ENCODE measurements around the gene IPPK. TPM values are rescaled to one million over a fixed set of nuclear protein-coding genes. Genes with fewer than 3 reads are reported as not detected.

Gene IPPK
- total RNA-seq, 1 experiment from 2014 or later: 5.4 TPM

DNA sequence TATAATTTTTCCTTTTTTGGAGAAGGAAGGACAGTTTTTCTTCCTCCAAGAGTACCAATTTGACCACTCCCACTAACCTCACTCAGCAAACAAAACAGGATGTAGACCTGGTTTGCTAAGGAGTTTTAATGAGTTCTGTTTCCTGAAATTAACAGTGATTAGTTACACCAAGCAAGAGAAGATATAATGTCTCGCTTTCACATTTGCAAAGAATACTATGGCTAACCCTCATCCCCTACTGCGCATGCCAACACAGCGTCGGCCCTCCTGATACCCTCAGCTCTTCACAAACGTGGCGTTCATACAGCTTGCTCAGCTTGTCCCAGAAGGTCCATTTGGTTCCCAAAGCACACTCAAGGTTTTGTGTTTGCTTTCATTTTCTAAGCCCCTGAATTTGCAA lies 41.9 kb upstream of the IPPK start:
- TF ChIP-seq POLR2AphosphoS5 (IDR thresholded peaks at IDR 0.05; ENCODE audit: low read depth, low read length) (no peak), TCF7L2 (IDR thresholded peaks at IDR 0.05; ENCODE audit: low read depth, low read length) (no peak), SIN3A (IDR thresholded peaks at IDR 0.05; ENCODE audit: borderline replicate concordance, insufficient read depth, low read depth, low read length) (no peak)
- TF ChIP-seq, protein P1, sequence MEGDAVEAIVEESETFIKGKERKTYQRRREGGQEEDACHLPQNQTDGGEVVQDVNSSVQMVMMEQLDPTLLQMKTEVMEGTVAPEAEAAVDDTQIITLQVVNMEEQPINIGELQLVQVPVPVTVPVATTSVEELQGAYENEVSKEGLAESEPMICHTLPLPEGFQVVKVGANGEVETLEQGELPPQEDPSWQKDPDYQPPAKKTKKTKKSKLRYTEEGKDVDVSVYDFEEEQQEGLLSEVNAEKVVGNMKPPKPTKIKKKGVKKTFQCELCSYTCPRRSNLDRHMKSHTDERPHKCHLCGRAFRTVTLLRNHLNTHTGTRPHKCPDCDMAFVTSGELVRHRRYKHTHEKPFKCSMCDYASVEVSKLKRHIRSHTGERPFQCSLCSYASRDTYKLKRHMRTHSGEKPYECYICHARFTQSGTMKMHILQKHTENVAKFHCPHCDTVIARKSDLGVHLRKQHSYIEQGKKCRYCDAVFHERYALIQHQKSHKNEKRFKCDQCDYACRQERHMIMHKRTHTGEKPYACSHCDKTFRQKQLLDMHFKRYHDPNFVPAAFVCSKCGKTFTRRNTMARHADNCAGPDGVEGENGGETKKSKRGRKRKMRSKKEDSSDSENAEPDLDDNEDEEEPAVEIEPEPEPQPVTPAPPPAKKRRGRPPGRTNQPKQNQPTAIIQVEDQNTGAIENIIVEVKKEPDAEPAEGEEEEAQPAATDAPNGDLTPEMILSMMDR (IDR thresholded peaks at IDR 0.05): no peak
- TF ChIP-seq, protein P2, sequence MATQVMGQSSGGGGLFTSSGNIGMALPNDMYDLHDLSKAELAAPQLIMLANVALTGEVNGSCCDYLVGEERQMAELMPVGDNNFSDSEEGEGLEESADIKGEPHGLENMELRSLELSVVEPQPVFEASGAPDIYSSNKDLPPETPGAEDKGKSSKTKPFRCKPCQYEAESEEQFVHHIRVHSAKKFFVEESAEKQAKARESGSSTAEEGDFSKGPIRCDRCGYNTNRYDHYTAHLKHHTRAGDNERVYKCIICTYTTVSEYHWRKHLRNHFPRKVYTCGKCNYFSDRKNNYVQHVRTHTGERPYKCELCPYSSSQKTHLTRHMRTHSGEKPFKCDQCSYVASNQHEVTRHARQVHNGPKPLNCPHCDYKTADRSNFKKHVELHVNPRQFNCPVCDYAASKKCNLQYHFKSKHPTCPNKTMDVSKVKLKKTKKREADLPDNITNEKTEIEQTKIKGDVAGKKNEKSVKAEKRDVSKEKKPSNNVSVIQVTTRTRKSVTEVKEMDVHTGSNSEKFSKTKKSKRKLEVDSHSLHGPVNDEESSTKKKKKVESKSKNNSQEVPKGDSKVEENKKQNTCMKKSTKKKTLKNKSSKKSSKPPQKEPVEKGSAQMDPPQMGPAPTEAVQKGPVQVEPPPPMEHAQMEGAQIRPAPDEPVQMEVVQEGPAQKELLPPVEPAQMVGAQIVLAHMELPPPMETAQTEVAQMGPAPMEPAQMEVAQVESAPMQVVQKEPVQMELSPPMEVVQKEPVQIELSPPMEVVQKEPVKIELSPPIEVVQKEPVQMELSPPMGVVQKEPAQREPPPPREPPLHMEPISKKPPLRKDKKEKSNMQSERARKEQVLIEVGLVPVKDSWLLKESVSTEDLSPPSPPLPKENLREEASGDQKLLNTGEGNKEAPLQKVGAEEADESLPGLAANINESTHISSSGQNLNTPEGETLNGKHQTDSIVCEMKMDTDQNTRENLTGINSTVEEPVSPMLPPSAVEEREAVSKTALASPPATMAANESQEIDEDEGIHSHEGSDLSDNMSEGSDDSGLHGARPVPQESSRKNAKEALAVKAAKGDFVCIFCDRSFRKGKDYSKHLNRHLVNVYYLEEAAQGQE (IDR thresholded peaks at IDR 0.05; ENCODE audit: insufficient read depth in 1 of 2, low read depth in 2 of 2, low read length in 1 of 2): no peak
- intact Hi-C loops (cut with micrococcal nuclease; ENCODE audit: unreplicated experiment) (no loop called here), in situ Hi-C loops (cut with HindIII; ENCODE audit: low pct_unique_long_range_greater_than_20kb, low sequenced_read_pairs) (no loop called here)
- ATAC-seq (no peak), DNase-seq (ENCODE audit: low read depth, low spot score) (no peak)
- H3K4me1 ChIP-seq (ENCODE audit: control insufficient read depth, insufficient read depth, low read length): no peaks in the 10 kb centered on the region
- no peak overlapping the region for H3K27ac ChIP-seq (ENCODE audit: low read length)
- H3K36me3 ChIP-seq (ENCODE audit: control insufficient read depth, insufficient read depth, low read length): no peaks in the 10 kb centered on the region
- no peaks in the 10 kb centered on the region for H3K27me3 ChIP-seq (ENCODE audit: control insufficient read depth, insufficient read depth, low read length)
- no peak overlapping the region for H3K4me3 ChIP-seq (ENCODE audit: low read depth in 2 of 2, low read length in 2 of 2)
- CTCF ChIA-PET: no interaction called here
- POLR2A ChIA-PET: no interaction called here
- no TSS peak for BruUV-seq (replicated peaks)
- H3K9me3 ChIP-seq (ENCODE audit: control insufficient read depth, insufficient read depth, low read depth, low read length): no peaks in the 10 kb centered on the region

- ChIA-PET POLR2A (no interaction called here), CTCF (no interaction called here)
- no peak for TF ChIP-seq SIN3A (IDR thresholded peaks at IDR 0.05; ENCODE audit: borderline replicate concordance, insufficient read depth, low read depth, low read length)
- TF ChIP-seq, protein P1 (IDR thresholded peaks at IDR 0.05): no peak
- TF ChIP-seq TCF7L2 (IDR thresholded peaks at IDR 0.05; ENCODE audit: low read depth, low read length): no peak
- TF ChIP-seq POLR2AphosphoS5 (IDR thresholded peaks at IDR 0.05; ENCODE audit: low read depth, low read length): no peak
- TF ChIP-seq, protein P2 (IDR thresholded peaks at IDR 0.05; ENCODE audit: insufficient read depth in 1 of 2, low read depth in 2 of 2, low read length in 1 of 2): no peak
- Histone ChIP-seq H3K27ac (ENCODE audit: low read length) (no peak overlapping the region), H3K9me3 (ENCODE audit: control insufficient read depth, insufficient read depth, low read depth, low read length) (no peaks in the 10 kb centered on the region), H3K36me3 (ENCODE audit: control insufficient read depth, insufficient read depth, low read length) (no peaks in the 10 kb centered on the region), H3K4me3 (ENCODE audit: low read depth in 2 of 2, low read length in 2 of 2) (no peak overlapping the region), H3K4me1 (ENCODE audit: control insufficient read depth, insufficient read depth, low read length) (no peaks in the 10 kb centered on the region), H3K27me3 (ENCODE audit: control insufficient read depth, insufficient read depth, low read length) (no peaks in the 10 kb centered on the region)
- DNase-seq (ENCODE audit: low read depth, low spot score): no peak
- BruUV-seq (replicated peaks): no TSS peak
- intact Hi-C loops (cut with micrococcal nuclease; ENCODE audit: unreplicated experiment): no loop called here
- in situ Hi-C loops (cut with HindIII; ENCODE audit: low pct_unique_long_range_greater_than_20kb, low sequenced_read_pairs): no loop called here
- ATAC-seq: no peak
Observed at GRCh38 chr9:92711146-92711545, 41.2 kb upstream of the IPPK start.
